VCaP (cell line): ENCODE data around the gene BRI3.
A peak's percentile ranks its signal among the peaks of the same experiment; 100 is the strongest.

Source experiments
- H3K27ac ChIP-seq: fragments of 450-650 bp; 2 replicates; pipeline ENCODE4 v1.5.1; 2017
- TF ChIP-seq, protein P1 (sequence below): fragments of 450-650 bp; conservative IDR thresholded peaks from 2 replicates; pipeline ENCODE4 v1.5.1; 2017; ENCODE audit warnings: mild to moderate bottlenecking, moderate library complexity

Gene BRI3

DNA sequence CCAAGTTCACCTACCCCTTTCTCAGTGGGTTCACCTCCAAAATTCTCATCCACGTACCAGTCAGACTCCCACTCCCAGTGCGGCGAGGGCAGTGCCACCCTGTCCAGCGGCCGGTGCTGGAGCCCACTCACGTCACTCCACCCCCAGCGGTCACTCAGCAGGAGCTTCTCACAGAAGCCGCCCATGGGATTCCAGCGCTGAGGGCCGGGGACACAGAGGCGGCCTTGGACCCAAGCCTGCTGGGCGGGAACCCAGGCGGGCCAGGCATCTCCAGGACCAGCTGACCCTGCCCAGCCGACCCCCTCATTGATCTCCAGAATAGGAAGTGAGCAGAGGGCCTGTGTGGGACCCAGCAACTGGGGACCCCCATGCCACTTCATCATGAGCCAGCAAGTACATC lies 36.6 kb upstream of the BRI3 start:
- TF ChIP-seq, protein P1, sequence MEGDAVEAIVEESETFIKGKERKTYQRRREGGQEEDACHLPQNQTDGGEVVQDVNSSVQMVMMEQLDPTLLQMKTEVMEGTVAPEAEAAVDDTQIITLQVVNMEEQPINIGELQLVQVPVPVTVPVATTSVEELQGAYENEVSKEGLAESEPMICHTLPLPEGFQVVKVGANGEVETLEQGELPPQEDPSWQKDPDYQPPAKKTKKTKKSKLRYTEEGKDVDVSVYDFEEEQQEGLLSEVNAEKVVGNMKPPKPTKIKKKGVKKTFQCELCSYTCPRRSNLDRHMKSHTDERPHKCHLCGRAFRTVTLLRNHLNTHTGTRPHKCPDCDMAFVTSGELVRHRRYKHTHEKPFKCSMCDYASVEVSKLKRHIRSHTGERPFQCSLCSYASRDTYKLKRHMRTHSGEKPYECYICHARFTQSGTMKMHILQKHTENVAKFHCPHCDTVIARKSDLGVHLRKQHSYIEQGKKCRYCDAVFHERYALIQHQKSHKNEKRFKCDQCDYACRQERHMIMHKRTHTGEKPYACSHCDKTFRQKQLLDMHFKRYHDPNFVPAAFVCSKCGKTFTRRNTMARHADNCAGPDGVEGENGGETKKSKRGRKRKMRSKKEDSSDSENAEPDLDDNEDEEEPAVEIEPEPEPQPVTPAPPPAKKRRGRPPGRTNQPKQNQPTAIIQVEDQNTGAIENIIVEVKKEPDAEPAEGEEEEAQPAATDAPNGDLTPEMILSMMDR = no peak

DNA sequence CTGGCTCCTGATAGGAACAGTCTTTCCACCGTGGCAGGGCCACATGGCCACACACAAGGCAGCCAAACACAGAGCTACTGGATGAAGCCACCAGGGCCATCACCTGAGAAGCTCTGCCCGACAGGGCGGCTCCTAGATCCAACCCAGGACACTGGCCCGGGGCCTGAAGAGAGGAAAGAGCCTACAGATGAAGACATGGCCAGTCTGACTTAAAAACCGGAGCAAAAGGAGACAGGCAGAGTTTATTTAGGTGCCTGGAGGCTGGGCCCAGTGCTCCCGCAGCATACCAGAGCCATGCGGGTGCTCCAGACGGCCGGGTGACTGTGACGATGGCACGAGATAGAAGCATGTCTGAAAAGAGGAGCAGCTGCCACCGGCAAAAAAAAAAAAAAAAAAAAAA lies 33.3 kb upstream of the BRI3 start:
- H3K27ac ChIP-seq = no peak overlapping the region
- TF ChIP-seq, protein P1 = no peak

More for the DNA sequence above, 36.6 kb upstream of the BRI3 start:
- no peak overlapping the region for H3K27ac ChIP-seq

DNA sequence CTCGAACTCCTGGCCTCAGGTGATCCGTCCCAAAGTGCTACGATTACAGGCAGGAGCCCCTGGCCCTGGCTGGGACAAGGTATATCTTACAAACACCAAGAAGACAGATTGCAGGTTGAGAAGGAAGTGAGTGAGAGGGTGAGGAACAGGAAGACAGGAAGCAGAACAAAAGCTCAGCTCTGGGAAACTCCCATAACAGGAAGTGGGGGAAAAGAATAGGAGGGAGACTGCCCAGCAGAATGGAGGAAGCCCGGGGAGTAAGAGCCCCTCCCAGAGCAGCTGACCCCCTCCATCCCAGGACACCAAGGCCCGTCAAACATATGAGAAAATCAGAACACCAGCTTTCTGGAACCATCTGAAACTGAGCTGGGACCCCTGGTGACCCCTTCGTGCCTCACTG lies 32.4 kb upstream of the BRI3 start:
- TF ChIP-seq, protein P1 = no peak

DNA sequence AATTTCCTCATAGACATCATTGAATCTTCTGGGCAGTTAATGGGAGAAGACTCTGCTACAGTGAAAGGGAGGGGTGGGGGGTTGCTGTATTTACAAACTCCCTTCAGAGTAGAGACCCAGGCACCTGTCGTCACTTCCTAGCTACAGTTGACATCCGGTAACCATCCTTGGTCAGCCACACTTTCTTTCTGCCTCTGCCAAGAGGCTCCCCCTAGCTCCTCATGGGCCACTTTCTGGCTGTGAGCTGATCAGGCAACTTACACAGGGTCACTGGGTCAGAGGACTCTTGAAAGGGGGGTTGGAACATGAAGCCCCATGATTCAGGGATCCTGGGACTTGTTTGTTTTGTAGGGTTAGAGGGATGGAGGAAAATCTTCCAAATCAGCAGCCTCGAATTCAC lies 30.7 kb upstream of the BRI3 start:
- TF ChIP-seq, protein P1 = no peak
- peak overlapping the region; percentile 87 for H3K27ac ChIP-seq

More for the DNA sequence above, 32.4 kb upstream of the BRI3 start:
- H3K27ac ChIP-seq = peak overlapping the region; percentile 87; the same call in 1 of the 2 replicates

DNA sequence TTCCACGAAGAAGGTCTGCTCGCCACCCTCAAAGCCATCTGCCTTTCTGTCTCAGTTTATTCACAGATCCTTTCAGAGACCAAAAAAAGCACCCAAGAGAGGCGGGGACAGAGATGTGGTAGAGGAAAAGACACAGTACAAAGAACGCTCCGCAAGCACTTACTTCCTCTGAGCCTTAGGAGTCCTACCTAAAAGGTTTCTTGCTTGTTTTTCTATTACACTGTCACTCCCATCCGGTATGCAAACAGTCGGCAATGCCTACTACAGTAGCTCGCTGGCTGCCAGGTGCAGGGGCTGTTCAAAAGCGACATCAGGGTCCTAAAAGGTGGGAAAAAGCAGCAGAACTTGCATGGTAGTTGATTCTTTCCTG lies 30.3 kb upstream of the BRI3 start:
- H3K27ac ChIP-seq = peak overlapping the region; percentile 87
- TF ChIP-seq, protein P1 = no peak

DNA sequence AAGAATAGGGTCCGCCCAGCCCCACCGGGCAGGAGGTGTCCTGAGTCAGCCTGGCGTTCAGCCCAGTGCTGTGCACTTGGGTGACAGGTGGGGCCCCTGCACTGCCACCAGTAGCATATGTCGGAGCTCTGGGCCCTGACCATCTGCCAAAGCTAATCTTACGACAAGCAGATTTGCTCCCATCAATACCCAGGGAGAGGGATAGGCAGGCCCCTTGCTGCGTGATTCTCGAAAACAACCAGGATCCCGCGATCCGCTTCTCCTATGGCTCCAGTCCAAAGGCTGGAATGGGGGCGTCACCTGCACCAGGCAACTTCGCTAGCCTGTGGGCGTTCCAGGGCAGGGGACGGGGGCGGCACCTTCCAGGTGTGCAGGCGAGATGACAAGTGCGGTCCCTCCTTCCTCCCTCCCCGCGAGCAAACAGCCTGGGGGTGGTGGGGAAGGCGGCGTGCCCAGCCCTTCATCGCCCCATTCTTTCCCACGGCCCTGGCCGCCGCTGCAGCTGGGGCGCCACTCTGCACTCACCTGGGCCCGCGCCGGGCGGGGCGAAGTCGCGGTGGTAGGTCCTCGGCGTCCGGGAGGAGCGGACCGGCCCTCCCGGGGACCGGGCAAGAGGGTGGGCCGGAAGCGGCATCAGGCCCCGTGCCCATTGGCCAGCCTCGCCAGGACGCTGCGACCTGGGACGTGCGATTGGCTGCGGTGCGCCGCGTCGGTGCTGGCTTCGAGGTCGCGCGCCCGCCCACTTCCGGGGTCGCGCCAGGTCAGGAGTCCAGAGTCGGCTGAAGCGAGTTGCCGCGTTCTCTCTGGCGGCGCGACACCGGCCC lies 29.7 kb upstream of the BRI3 start, which contains the start of gene TECPR1:
TSS of gene TECPR1 (minus strand) at position 632 of the 824 bp plus-strand sequence. CDS start 6,086 bp downstream, outside the sequence.
- peak within 1 kb of the TSS; percentile 87 for H3K27ac ChIP-seq
- TF ChIP-seq, protein P1 = no peak

DNA sequence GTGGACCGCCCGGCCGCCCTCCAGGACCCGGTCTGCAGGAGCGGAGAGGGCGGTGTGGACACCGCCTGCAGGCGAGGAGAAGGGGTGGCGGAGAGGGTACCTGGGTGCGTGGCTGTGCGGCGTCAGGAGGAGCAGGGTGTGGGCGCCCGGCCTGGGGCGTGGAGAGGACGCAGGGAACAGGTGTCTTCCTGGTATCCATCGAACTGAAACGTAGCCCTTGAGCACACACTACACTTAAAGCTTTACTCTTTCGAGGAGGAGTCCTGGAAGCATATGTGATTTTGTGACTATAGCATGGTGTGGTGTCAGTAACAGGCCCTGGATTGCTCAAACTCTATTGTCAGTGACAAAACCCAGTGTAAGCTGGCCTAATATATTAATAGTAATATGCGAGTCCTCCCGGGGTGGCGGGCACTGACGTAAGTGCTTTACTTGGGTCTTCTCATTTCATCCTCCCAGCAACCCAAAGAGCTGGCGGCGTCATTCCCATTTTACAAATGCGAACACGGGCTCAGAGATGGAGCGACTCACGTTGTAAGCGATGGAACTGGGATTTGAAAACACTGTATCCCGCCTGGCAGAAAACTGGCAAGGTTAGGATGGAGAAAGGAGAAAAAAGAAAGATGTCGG lies 28.9 kb upstream of the BRI3 start:
- TF ChIP-seq, protein P1 = no peak
- H3K27ac ChIP-seq = peak overlapping the region; percentile 87
